Measurements from ENCODE around the gene TBC1D9.

The TBC1D9 gene

DNA sequence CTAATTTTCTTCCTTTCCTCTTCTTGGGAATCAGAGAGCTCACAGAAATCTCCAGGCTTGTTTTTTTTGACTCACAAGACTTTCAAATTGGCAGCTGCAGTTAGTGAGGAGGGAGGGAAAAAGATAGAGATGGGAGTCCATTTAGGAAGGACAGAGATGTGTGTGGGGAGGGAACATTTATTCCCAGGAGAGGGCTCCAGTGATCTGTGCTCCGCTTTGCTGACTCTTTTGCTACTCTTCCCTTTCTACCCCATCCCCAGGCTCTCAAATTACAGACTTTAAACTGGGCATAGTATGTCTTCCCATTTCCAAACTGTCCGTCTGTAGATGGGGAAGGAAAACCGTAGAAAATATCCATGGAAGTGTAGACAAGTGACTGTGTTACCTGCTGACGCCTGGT is 148.3 kb downstream of the TBC1D9 start:
- Histone ChIP-seq H3K27ac (no peak overlapping the region), H3K36me3 (replicated peaks) (no peaks in the 10 kb centered on the region), H3K27me3 (replicated peaks) (no peaks in the 10 kb centered on the region), H3K4me3 (ENCODE audit: low read depth, low read length) (no peak overlapping the region)
- DNase-seq = no peak
- in situ Hi-C loops (cut with HindIII; ENCODE audit: low pct_ligation_motif_present, low sequenced_read_pairs) = no loop called here
- TF ChIP-seq, protein P1, sequence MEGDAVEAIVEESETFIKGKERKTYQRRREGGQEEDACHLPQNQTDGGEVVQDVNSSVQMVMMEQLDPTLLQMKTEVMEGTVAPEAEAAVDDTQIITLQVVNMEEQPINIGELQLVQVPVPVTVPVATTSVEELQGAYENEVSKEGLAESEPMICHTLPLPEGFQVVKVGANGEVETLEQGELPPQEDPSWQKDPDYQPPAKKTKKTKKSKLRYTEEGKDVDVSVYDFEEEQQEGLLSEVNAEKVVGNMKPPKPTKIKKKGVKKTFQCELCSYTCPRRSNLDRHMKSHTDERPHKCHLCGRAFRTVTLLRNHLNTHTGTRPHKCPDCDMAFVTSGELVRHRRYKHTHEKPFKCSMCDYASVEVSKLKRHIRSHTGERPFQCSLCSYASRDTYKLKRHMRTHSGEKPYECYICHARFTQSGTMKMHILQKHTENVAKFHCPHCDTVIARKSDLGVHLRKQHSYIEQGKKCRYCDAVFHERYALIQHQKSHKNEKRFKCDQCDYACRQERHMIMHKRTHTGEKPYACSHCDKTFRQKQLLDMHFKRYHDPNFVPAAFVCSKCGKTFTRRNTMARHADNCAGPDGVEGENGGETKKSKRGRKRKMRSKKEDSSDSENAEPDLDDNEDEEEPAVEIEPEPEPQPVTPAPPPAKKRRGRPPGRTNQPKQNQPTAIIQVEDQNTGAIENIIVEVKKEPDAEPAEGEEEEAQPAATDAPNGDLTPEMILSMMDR (IDR thresholded peaks at IDR 0.05; ENCODE audit: low read depth, low read length, missing control alignments) = no peak

GRCh38 chr4:140604544-140604943 is 151.6 kb downstream of the TBC1D9 start:
- DNase-seq = no peak
- TF ChIP-seq, protein P1 (IDR thresholded peaks at IDR 0.05; ENCODE audit: low read depth, low read length, missing control alignments) = no peak

DNA sequence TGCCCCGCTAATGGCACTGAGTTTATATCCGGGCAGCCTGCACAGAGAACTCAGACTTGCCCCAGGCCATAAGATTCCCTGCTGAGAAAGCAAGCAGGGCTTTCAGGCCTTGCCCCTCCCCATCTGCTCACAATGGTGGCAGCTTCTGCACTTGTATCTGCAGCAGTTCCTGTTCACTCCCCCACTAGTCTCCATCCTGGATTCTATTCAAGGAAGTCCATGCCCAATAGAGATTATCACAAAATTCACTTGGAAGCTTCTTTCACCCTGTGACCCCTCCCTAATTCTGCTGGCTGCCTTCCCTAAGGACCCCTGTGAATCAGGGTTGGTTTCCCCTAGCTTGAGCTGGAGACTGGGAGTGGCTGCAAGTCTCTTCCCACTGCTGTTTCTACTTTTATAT is 152.9 kb downstream of the TBC1D9 start:
- Histone ChIP-seq H3K36me3 (replicated peaks) (no peaks in the 10 kb centered on the region), H3K27ac (no peak overlapping the region), H3K27me3 (replicated peaks) (peaks cover 2% of the 10 kb centered on the region), H3K4me3 (ENCODE audit: low read depth, low read length) (no peak overlapping the region)
- no peak for DNase-seq
- in situ Hi-C loops (cut with HindIII; ENCODE audit: low pct_ligation_motif_present, low sequenced_read_pairs) = no loop called here
- TF ChIP-seq, protein P1 (IDR thresholded peaks at IDR 0.05; ENCODE audit: low read depth, low read length, missing control alignments) = no peak

More at GRCh38 chr4:140604544-140604943, 151.6 kb downstream of the TBC1D9 start:
- Histone ChIP-seq H3K4me3 (ENCODE audit: low read depth, low read length) (no peak overlapping the region), H3K36me3 (replicated peaks) (no peaks in the 10 kb centered on the region), H3K27me3 (replicated peaks) (peaks cover 2% of the 10 kb centered on the region), H3K27ac (no peak overlapping the region)
- in situ Hi-C loops (cut with HindIII; ENCODE audit: low pct_ligation_motif_present, low sequenced_read_pairs) = no loop called here

- Histone ChIP-seq H3K27me3 (replicated peaks) (peaks cover 2% of the 10 kb centered on the region), H3K27ac (no peak overlapping the region), H3K4me3 (ENCODE audit: low read depth, low read length) (no peak overlapping the region), H3K36me3 (replicated peaks) (no peaks in the 10 kb centered on the region)
- in situ Hi-C loops (cut with HindIII; ENCODE audit: low pct_ligation_motif_present, low sequenced_read_pairs) = no loop called here
- no peak for DNase-seq
- TF ChIP-seq, protein P1 (IDR thresholded peaks at IDR 0.05; ENCODE audit: low read depth, low read length, missing control alignments) = no peak
These were observed 153.5 kb downstream of the TBC1D9 start for GRCh38 chr4:140602714-140603113.

DNA sequence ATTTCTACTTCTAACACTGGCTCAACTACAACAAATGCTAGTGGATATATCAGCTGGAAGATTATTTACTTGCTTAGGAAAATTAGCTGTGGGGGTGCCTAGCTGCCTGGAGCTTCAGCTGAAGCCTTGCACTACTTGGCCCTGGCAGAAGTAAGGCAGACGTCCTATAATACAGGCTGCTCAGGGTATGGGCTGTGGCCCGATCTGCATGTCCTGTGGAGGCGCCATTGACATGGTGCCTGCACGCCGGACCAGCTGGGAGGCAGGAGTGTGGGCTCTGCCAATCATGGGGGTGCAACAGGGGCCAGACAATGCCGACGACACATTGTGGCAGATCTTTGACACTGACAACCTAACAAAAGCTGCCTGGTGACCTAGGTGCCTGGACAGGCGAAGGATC is 155.8 kb downstream of the TBC1D9 start:
- Histone ChIP-seq H3K27ac (no peak overlapping the region), H3K36me3 (replicated peaks) (no peaks in the 10 kb centered on the region), H3K27me3 (replicated peaks) (peaks cover 2% of the 10 kb centered on the region), H3K4me3 (ENCODE audit: low read depth, low read length) (no peak overlapping the region)
- TF ChIP-seq, protein P1 (IDR thresholded peaks at IDR 0.05; ENCODE audit: low read depth, low read length, missing control alignments) = no peak
- in situ Hi-C loops (cut with HindIII; ENCODE audit: low pct_ligation_motif_present, low sequenced_read_pairs) = no loop called here
- no peak for DNase-seq

DNA sequence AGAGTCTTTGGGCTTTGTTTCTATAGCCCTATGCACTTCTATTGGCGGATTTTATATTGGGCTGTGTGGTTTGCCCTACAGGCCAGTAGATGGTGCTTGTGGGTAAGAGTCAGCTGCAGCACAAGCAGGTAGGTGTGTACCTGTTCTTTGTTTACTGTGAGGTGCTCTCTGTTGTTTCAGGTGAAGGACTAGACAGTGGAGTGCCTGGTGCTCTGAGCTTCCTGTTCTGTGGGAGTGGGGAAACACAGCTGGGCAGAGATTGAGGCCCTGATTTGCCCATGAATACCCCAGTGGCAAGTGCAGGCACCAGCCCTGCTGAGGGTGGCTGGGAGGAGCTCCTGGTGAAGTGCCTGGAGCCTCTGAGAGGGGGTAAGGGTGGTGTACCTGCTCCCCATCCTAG is 161.1 kb downstream of the TBC1D9 start:
- DNase-seq = no peak
- Histone ChIP-seq H3K4me3 (ENCODE audit: low read depth, low read length) (no peak overlapping the region), H3K36me3 (replicated peaks) (no peaks in the 10 kb centered on the region), H3K27me3 (replicated peaks) (no peaks in the 10 kb centered on the region), H3K27ac (no peak overlapping the region)
- in situ Hi-C loops (cut with HindIII; ENCODE audit: low pct_ligation_motif_present, low sequenced_read_pairs) = no loop called here
- TF ChIP-seq, protein P1 (IDR thresholded peaks at IDR 0.05; ENCODE audit: low read depth, low read length, missing control alignments) = peak; percentile 66
